ENCODE measurements around the gene PPP1R1C. TPM values are rescaled to one million over a fixed set of nuclear protein-coding genes. Genes with fewer than 3 reads are reported as not detected.

The PPP1R1C gene
- total RNA-seq, 1 donor from 2014 or later = 1.7 TPM

- TF ChIP-seq, protein P1, sequence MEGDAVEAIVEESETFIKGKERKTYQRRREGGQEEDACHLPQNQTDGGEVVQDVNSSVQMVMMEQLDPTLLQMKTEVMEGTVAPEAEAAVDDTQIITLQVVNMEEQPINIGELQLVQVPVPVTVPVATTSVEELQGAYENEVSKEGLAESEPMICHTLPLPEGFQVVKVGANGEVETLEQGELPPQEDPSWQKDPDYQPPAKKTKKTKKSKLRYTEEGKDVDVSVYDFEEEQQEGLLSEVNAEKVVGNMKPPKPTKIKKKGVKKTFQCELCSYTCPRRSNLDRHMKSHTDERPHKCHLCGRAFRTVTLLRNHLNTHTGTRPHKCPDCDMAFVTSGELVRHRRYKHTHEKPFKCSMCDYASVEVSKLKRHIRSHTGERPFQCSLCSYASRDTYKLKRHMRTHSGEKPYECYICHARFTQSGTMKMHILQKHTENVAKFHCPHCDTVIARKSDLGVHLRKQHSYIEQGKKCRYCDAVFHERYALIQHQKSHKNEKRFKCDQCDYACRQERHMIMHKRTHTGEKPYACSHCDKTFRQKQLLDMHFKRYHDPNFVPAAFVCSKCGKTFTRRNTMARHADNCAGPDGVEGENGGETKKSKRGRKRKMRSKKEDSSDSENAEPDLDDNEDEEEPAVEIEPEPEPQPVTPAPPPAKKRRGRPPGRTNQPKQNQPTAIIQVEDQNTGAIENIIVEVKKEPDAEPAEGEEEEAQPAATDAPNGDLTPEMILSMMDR (conservative IDR thresholded peaks at IDR 0.05) = no peak
- no peak for DNase-seq (ENCODE audit: low read depth, low spot score)
- Mint-ChIP-seq H3K36me3 (ENCODE audit: low read depth) (no peaks in the 10 kb centered on the region), H3K4me3 (no peak overlapping the region), H3K9me3 (no peaks in the 10 kb centered on the region), H3K4me1 (peaks cover 5% of the 10 kb centered on the region), H3K27me3 (ENCODE audit: low read depth) (no peaks in the 10 kb centered on the region), H3K27ac (ENCODE audit: unreplicated experiment) (no peak overlapping the region)
Measured at GRCh38 chr2:182117196-182117595, 131.5 kb downstream of the PPP1R1C start.

DNA sequence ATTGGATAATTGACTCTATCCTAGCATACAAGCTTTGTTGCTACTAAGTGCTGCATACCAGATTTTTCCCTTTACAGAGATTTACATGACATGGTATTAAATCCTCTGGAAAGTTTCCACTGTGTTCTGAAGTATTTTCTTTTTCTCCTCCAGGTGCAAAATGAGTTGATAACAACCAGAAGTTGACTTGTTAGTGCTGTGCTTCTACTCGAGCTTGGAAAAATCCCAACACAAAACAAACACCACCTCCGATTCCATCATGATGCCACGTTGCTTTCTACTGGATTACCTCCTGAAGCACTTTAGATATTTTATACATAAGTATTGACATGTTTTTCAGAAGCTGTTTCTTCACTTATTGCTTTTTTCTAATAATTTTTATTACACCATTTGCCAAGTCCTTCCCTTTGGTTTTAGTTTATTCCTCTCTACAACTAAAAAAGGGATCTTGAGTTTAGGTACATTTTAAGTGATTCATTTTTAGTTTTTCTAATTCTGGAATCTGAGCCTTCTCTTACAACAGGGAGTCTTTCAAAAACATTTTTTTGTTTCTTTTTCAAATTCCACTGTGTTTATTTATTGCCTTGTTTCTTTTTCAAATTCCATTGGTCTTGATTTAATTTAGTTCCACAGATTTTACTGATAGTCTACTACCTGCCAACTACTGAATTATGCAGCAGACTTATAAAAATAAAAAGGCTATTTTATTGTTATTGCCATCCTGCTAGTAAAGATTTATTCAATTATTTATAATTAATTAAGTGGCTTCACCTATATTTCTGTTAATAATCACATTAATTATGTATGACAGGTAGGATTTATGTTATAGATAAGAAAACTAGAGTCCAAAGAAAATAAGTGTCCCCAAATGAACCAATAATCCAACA, 143.4 kb downstream of the PPP1R1C start:
- Mint-ChIP-seq H3K4me1 (peaks cover 8% of the 10 kb centered on the region), H3K4me3 (no peak overlapping the region), H3K27me3 (ENCODE audit: low read depth) (no peaks in the 10 kb centered on the region), H3K27ac (ENCODE audit: unreplicated experiment) (no peak overlapping the region), H3K36me3 (ENCODE audit: low read depth) (peaks cover 4% of the 10 kb centered on the region), H3K9me3 (peaks cover 6% of the 10 kb centered on the region)
- TF ChIP-seq, protein P1 (conservative IDR thresholded peaks at IDR 0.05) = no peak
- no peak for DNase-seq (ENCODE audit: low read depth, low spot score)

DNA sequence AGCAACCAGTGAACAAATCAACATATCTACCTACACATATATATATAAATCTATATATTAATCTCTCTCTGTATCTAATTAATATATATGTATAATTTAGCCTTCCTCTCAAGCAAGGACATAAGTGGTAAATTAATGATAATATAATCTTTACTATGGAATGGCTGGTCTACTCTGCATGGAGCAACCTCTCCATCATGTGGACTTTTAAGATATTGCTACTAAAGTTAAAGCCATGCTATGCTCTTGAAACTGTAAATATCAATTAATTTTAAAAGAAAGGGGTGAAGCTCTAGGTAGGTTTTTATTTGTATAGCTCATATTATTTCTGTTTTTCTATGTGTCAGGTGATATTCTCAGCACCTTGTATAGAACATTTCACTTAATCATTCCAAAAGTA, 147.0 kb downstream of the PPP1R1C start:
- Mint-ChIP-seq H3K9me3 (no peaks in the 10 kb centered on the region), H3K4me1 (peaks cover 8% of the 10 kb centered on the region), H3K27me3 (ENCODE audit: low read depth) (no peaks in the 10 kb centered on the region), H3K36me3 (ENCODE audit: low read depth) (no peaks in the 10 kb centered on the region), H3K4me3 (no peak overlapping the region), H3K27ac (ENCODE audit: unreplicated experiment) (no peak overlapping the region)
- DNase-seq (ENCODE audit: low read depth, low spot score) = no peak
- TF ChIP-seq, protein P1 (conservative IDR thresholded peaks at IDR 0.05) = peak; percentile 50

- H3K4me3 Mint-ChIP-seq = no peak overlapping the region
Measured at GRCh38 chr2:182133195-182133891, 147.7 kb downstream of the PPP1R1C start.

GRCh38 chr2:182134201-182134600, 148.5 kb downstream of the PPP1R1C start:
- TF ChIP-seq, protein P1 (conservative IDR thresholded peaks at IDR 0.05) = no peak
- no peak overlapping the region for H3K27ac Mint-ChIP-seq (ENCODE audit: unreplicated experiment)

More at GRCh38 chr2:182133195-182133891, 147.7 kb downstream of the PPP1R1C start:
- TF ChIP-seq, protein P1 (conservative IDR thresholded peaks at IDR 0.05) = no peak
- no peaks in the 10 kb centered on the region for H3K27me3 Mint-ChIP-seq (ENCODE audit: low read depth)
- H3K36me3 Mint-ChIP-seq (ENCODE audit: low read depth) = no peaks in the 10 kb centered on the region
- no peak overlapping the region for H3K27ac Mint-ChIP-seq (ENCODE audit: unreplicated experiment)
- peaks cover 8% of the 10 kb centered on the region for H3K4me1 Mint-ChIP-seq
- H3K9me3 Mint-ChIP-seq = no peaks in the 10 kb centered on the region
- DNase-seq (ENCODE audit: low read depth, low spot score) = no peak

More at GRCh38 chr2:182134201-182134600, 148.5 kb downstream of the PPP1R1C start:
- no peaks in the 10 kb centered on the region for H3K36me3 Mint-ChIP-seq (ENCODE audit: low read depth)
- H3K4me1 Mint-ChIP-seq = peaks cover 8% of the 10 kb centered on the region
- no peaks in the 10 kb centered on the region for H3K27me3 Mint-ChIP-seq (ENCODE audit: low read depth)
- no peak for DNase-seq (ENCODE audit: low read depth, low spot score)
- no peak overlapping the region for H3K4me3 Mint-ChIP-seq
- H3K9me3 Mint-ChIP-seq = no peaks in the 10 kb centered on the region
